ENCODE measurements around the gene ARHGEF28.

- TF ChIP-seq SIN3A (IDR thresholded peaks at IDR 0.05; ENCODE audit: borderline replicate concordance, low read depth, low read length) (no peak), HNF4A (CRISPR knock-in tag; IDR thresholded peaks at IDR 0.05) (no peak), HOXA7 (CRISPR knock-in tag; IDR thresholded peaks at IDR 0.05) (no peak), NFRKB (IDR thresholded peaks at IDR 0.05) (no peak), TFE3 (CRISPR knock-in tag; IDR thresholded peaks at IDR 0.05) (no peak), CTCF (CRISPR knock-in tag; IDR thresholded peaks at IDR 0.05) (no peak), POLR2A (IDR thresholded peaks at IDR 0.05; ENCODE audit: insufficient read depth in 1 of 2, low read depth in 2 of 2, low read length in 2 of 2) (no peak), ZBTB40 (IDR thresholded peaks at IDR 0.05) (no peak), ZBTB40 (CRISPR knock-in tag; IDR thresholded peaks at IDR 0.05) (no peak), PATZ1 (CRISPR knock-in tag; IDR thresholded peaks at IDR 0.05) (no peak), SUZ12 (IDR thresholded peaks at IDR 0.05; ENCODE audit: low read depth, low read length) (no peak), SMC3 (IDR thresholded peaks at IDR 0.05; ENCODE audit: low read length) (no peak), ZNF709 (CRISPR knock-in tag; IDR thresholded peaks at IDR 0.05) (no peak), JUN (CRISPR knock-in tag; IDR thresholded peaks at IDR 0.05) (no peak), ZFX (CRISPR knock-in tag; IDR thresholded peaks at IDR 0.05; ENCODE audit: low read depth) (no peak)
These were observed 868 bp downstream of the ARHGEF28 start for GRCh38 chr5:73626814-73627313.
